GM21723 (cell line): ENCODE measurements around the gene HSD17B3.
"Not testable (repeated sequence)": the region's sequence is repeated elsewhere in the genome, so short reads cannot be mapped to it uniquely, and the experiment has no call there.

Source experiments
- ATAC-seq: cut with Tn5 transposase; IDR thresholded peaks from one replicate; pipeline ENCODE4 v1.9.1; 2021; ENCODE audit warnings: mild to moderate bottlenecking, moderate library complexity; ENCODE audit not compliant: unreplicated experiment

The HSD17B3 gene

GRCh38 chr9:96309850-96310249 lies 7.9 kb upstream of the HSD17B3 start:
- no peak for ATAC-seq

- ATAC-seq = not testable (repeated sequence)
Observed at GRCh38 chr9:96306958-96307357, 5.0 kb upstream of the HSD17B3 start.

DNA sequence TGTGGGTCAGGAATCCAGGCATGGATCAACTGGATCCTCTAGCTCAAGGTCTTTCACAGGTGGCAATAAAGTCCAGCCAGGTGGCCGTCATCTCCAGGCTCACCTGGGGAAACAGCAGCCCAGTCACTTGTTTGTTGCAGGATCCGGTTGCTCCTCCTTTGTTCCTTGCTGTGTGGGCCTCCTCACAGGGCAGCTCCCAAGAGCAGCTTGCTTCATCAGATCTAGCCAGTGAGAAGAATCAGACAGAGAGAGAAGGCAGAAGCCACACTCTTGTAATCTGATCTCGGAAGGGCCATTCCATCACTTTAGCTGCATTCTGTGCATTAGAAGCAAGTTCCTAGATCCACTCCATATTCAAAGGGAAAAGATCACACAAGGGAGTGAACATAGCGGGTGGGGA lies 3.2 kb upstream of the HSD17B3 start:
- ATAC-seq = no peak

DNA sequence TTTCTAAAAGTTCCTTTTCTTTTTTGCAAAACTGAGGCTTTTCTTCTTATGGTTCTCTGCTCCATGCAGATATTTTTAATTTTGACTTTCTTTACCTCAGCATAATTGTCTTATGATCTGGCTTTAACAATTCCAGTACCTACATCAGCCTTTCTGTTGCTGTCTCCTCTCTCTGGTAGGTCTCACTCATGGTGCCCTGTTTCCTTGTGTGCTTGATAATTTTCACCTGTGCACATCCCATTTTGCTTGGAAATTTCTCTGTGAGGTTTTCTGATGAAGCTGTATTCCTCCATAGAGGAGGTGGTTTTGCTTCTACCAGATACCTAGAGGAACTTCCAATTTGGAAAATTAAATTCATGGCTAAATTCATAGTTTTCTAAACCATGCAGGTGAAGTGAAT lies 2.3 kb upstream of the HSD17B3 start:
- no peak for ATAC-seq

DNA sequence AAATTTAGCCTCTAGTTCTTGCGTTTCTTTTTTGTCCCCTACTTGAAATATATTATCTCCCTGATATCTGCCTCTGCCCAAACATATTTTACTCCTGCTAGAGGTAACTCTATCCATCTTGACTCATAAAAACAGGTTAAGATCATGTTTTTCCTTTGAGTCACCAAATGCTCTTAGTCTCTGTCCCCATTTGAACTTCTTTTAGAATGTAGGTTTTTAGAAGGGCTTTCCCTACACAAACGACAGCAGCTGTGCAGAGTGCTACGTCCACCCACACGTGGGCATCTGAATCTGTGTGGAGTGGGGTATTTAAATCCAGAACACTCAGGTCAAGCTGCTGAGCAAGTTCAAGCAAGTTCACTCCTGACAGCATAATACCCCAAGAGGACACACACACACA lies 2.2 kb downstream of the HSD17B3 start:
- ATAC-seq = no peak

DNA sequence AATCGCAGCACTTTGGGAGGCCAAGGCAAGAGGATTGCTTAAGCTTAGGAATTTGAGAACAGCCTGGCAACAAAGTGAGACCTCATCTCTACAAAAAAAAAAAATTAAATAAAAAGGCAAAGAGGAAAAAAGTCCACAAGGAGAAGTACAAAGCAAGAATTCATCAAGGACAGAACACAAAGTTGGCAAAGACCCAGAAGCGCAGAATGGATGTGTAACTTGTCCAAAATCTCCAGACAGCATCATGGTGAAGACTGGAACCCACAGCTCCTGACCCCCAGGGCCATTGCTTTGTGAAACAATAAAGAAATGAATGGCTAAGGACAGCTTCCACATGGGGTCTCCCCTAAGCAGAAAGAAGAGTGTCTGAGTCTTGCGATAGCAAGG lies 7.8 kb downstream of the HSD17B3 start:
- ATAC-seq = no peak

GRCh38 chr9:96293498-96294158 lies 8.3 kb downstream of the HSD17B3 start:
- no peak for ATAC-seq

- no peak for ATAC-seq
Observed at GRCh38 chr9:96289392-96289791, 12.6 kb downstream of the HSD17B3 start.

DNA sequence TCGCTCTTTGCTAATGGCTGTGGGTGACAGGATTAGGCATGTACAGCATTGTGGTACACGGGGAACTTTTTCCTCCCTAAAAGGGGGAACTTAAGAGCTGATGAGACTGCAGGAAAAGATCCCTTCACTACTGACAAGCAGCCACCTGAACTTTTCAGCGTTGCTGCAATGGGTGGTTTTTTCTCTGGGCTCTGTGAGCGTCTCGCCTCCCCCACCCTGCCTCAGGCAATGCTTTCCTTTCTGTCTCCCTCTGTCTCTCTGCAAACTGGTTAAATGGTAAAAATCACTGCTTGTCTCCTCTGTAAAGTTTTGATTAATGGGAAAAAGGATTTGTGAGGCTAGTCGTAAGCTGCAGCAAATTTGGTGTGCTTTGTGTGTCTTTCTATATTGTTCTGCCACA lies 20.3 kb downstream of the HSD17B3 start:
- ATAC-seq = no peak

- ATAC-seq = no peak
Observed at GRCh38 chr9:96279932-96280331, 22.0 kb downstream of the HSD17B3 start.

GRCh38 chr9:96274939-96275338 lies 27.0 kb downstream of the HSD17B3 start:
- no peak for ATAC-seq

- no peak for ATAC-seq
Observed at GRCh38 chr9:96270236-96270744, 31.7 kb downstream of the HSD17B3 start.

GRCh38 chr9:96258967-96259366 lies 43.0 kb downstream of the HSD17B3 start:
- ATAC-seq = no peak

DNA sequence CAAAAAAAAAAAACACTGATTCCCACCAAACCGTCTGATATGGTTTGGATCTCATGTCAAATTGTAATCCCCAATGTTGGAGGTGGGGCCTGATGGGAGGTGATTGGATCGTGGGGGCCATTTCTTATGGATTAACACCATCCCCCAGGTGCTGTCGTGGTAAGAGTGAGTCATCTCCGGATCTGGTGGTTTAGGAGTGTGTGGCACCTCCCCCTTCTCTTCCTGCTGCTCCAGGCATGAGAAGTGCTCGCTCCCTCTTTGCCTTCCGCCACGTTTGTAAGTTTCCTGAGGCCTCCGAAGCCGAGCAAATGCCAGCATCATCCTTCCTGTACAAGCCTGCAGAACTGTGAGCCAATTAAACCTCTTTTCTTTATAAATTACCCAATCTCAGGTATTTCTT lies 45.2 kb downstream of the HSD17B3 start:
- no peak for ATAC-seq

DNA sequence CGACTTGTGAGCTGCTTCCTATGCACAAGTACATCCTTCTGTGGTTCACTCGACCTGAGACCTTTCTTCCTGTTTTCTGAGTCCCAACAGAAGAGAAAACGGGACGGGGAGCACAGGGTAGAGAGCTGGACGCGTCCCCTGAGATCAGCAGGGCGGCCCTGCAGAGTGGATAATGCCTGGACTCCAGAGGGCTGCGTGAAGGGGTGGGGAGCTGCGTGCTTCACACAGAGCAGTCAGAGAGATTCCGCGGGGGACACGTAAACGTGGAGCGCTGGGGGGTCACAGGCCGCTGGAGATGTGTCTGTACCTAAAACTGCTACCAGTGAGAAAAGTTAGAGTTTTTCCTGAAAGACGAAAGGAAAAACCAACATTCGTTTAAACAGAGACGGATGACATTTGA lies 46.3 kb downstream of the HSD17B3 start:
- ATAC-seq = no peak

DNA sequence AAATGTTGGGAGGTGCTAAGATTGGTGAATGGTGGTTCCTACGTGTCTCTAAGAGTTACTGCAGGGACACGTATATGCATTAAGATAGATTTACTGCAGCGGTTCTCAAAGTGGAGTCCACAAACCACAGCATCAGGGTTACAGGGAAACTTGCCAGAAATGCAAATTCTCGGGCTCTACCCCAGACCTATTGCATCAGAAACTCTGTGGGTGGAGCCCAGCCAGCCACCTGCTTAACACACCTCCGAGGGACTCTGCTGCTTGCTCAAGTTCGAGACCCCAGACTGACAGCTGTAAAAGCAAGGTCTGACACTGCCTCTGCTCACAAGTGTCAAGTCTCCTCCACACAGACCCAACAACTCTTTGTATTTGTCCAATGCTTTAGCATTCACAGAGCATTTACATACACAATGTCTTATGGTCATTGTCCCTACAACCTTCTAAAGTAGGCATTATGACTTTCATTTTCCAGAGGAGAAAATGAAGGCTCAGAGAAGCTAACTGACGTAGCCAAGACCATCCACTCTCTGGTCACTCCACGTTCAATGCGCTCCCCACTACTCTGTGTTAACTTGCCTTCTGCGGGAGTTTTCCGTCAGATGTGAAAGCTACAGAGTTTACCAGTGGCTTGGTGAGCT lies 48.8 kb downstream of the HSD17B3 start:
- no peak for ATAC-seq

DNA sequence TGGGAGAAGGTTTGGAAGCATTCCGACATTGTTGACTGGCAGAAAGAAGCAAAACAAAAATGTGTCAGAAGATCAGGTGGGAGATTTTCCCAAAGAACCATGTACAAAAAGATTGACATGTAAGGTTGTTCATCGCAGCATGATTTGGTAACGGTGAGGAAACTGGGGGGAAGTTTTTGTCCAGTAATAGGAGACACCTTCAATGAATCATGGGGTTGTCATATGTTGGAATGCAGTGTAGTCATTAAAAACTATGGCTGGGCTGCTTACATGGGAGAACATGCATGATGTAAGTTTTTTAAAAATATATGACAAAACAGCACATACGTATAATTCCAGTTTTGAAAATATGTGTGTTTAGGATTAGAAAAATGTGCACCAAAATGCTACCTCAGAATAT lies 50.5 kb downstream of the HSD17B3 start:
- no peak for ATAC-seq

DNA sequence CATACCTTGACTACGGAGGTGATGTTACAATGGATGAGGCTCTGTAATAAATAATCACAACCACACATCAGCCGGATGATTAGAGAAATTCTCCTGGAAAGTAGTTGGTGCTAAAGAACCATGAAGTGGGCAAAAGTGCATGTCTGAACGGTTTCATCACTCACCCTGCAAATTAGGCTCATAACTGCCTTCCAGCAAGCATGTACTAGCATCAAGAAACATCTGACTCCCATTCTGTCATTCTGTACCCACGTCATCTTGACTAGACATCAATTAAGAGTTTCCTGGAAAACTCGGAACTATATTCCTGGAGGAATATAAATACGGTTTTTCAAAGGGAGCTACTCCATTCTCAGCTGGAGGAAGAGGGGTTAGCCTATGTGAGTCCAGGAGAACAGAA lies 52.2 kb downstream of the HSD17B3 start:
- ATAC-seq = no peak

- ATAC-seq = no peak
Observed at GRCh38 chr9:96246267-96246671, 55.7 kb downstream of the HSD17B3 start.

- ATAC-seq = no peak
Observed at GRCh38 chr9:96245399-96245798, 56.6 kb downstream of the HSD17B3 start.

- ATAC-seq = no peak
Observed at GRCh38 chr9:96243778-96244177, 58.2 kb downstream of the HSD17B3 start.

- ATAC-seq = no peak
Observed at GRCh38 chr9:96242811-96243210, 59.2 kb downstream of the HSD17B3 start.

- ATAC-seq = no peak
Observed at GRCh38 chr9:96241391-96241809, 60.6 kb downstream of the HSD17B3 start.
